NK-92 treated with Interleukin-12 subunit alpha and Interleukin-12 subunit beta, amount 100 ng/mL, for 24 hours (cell line): ENCODE results near the gene PHC3.
"Not testable (repeated sequence)": the region's sequence is repeated elsewhere in the genome, so short reads cannot be mapped to it uniquely, and the experiment has no call there.

Experiments used
- DNase-seq: peaks from one replicate; lab custom pipeline; 2025; lab: John Stamatoyannopoulos, UW

The PHC3 gene, protein sequence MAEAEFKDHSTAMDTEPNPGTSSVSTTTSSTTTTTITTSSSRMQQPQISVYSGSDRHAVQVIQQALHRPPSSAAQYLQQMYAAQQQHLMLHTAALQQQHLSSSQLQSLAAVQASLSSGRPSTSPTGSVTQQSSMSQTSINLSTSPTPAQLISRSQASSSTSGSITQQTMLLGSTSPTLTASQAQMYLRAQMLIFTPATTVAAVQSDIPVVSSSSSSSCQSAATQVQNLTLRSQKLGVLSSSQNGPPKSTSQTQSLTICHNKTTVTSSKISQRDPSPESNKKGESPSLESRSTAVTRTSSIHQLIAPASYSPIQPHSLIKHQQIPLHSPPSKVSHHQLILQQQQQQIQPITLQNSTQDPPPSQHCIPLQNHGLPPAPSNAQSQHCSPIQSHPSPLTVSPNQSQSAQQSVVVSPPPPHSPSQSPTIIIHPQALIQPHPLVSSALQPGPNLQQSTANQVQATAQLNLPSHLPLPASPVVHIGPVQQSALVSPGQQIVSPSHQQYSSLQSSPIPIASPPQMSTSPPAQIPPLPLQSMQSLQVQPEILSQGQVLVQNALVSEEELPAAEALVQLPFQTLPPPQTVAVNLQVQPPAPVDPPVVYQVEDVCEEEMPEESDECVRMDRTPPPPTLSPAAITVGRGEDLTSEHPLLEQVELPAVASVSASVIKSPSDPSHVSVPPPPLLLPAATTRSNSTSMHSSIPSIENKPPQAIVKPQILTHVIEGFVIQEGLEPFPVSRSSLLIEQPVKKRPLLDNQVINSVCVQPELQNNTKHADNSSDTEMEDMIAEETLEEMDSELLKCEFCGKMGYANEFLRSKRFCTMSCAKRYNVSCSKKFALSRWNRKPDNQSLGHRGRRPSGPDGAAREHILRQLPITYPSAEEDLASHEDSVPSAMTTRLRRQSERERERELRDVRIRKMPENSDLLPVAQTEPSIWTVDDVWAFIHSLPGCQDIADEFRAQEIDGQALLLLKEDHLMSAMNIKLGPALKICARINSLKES

DNA sequence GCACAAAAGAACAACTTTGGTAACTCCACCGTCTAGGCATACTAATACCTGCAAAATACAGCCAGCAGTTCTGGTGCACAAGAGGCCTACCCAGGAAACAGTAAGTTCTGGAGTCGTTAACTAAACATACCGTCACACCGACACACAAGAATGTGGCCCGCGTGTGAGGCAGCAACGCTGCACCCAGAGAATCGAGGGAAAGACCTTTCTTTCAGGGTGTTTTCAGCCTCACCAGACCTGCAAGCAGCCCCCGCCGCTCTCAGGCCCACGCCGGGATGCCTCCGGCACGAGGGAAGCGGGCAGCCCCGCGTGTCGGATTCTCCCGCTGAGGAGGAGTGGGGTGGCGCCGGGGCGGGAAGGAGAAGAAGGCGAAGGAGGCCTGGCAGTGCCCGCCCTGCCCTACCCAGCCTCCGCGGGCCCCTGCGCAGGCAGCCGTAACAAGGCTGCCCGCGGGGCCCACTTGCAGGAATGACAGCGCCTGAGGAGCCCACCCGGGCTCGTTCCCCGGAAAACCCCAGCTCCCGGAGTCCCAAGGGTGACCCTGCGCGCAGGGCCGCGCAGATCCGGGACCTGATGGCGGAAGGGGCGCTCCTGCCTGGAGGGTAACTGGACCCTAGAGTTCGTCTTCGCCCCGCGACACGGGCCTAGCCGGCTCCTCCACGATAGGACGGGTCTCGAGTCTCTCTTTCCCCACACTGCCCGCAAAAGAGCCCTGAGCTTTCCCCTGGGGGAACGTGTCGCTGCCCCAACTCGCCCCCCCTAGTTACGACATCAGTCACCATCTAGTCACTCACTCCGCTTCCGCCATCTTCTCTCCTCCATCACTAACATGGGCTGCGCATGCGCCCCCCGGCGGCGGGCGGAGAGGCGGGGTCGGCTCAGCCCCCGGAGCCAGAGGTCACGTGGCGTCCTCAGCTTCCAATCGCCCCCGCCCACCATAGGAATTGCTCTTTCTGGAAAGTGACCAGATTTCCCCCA is at the start of gene PHC3:
Gene PHC3 (minus strand): TSS at position 826 of the 978 bp plus-strand sequence. CDS start 18 bp downstream, at position 808.
- peak; percentile 91 for DNase-seq

GRCh38 chr3:170228093-170228766 is 46.7 kb upstream of the PHC3 start:
- no peak for DNase-seq

- no peak for DNase-seq
Observed at GRCh38 chr3:170226426-170226960, 45.0 kb upstream of the PHC3 start.

- DNase-seq = no peak
Observed at GRCh38 chr3:170225166-170225565, 43.6 kb upstream of the PHC3 start.

GRCh38 chr3:170222647-170223541 is 41.4 kb upstream of the PHC3 start:
- DNase-seq = no peak

DNA sequence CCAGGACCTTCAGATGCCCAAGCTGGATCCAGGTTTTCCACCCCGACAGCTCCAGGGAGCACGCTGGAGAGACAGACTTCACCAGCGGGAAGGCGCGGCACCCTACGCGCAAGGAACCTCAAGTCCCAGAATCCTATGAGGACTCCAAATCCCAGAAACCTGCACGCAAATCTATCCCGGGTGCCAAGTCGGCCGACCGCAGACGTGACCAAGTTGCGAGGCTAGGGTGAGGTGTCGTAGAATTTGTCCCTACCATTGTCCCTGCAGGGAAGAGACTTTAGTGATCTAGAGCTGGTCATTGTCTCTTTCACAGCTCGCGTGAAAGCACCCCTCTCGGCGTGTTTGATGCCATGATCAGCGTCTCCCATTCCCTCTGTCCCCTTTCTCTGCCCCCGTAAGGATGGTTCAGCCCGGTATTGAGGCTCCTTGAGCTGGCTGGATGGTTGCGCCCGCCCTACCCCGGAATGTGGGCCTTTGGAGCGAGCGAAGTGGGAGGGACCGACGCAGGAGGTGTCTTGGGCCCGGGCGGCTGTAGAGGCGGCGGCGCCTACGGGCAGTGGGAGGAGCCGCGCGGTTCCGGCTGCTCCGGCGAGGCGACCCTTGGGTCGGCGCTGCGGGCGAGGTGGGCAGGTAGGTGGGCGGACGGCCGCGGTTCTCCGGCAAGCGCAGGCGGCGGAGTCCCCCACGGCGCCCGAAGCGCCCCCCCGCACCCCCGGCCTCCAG is 40.6 kb upstream of the PHC3 start, which contains the start of gene PRKCI:
Gene PRKCI (plus strand): TSS at position 501 of the 723 bp plus-strand sequence. CDS start 246 bp downstream, outside the sequence.
- peak; percentile 72 for DNase-seq

DNA sequence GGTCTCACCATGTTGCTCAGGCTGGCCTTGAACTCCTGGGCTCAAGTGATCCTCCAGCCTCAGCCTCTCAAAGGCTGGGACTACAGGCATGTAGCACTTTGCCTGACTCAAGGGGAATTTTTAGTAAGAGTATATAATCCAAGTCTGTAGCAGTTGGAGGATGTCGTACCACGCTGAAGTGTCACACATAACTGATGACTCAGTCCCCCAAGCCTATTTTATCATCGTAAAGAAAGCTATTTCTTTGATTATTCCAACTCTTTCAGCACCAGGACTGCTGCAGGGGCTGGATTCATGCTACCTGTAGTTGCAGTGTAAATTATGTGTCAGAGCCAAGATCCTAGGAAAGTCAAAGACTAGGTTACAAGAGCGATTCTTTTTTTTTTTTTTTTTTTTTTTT is 39.3 kb upstream of the PHC3 start:
- DNase-seq = no peak

DNA sequence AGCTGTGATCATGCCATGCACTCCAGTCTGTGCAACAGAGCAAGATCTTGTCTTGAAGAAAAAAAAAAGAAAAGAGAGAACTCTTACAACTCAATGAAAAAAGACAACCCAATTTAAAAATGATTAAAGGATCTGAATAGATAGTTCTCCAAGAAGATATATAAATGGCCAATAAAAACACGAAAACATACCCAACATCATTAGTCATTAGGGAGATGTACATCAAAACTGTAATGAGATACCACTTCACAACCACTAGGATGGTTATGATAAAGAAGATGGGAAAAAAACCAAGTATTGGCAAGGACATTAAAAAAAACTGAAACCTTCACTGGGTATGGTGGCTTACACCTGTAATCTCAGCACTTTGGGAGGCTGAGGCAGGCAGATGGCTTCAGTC is 38.3 kb upstream of the PHC3 start:
- no peak for DNase-seq

DNA sequence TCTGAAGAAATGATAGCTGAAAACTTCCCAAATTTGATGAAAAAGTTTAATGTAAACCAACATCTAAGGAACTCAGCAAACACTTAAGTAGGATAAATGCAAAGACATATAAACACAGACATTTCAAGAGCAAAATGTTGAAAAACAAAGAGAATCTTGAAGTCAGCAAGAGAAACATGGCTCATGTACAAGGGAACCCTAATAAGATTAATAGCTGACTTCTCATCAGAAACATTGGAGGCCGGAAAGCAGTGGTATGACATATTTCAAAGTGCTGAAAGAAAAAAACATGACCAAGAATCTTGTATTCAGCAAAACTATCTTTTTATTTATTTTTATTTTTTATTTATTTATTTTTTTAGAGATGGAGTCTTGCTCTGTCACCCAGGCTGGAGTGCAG is 30.1 kb upstream of the PHC3 start:
- no peak for DNase-seq

- DNase-seq = no peak
Observed at GRCh38 chr3:170207717-170208116, 26.2 kb upstream of the PHC3 start.

DNA sequence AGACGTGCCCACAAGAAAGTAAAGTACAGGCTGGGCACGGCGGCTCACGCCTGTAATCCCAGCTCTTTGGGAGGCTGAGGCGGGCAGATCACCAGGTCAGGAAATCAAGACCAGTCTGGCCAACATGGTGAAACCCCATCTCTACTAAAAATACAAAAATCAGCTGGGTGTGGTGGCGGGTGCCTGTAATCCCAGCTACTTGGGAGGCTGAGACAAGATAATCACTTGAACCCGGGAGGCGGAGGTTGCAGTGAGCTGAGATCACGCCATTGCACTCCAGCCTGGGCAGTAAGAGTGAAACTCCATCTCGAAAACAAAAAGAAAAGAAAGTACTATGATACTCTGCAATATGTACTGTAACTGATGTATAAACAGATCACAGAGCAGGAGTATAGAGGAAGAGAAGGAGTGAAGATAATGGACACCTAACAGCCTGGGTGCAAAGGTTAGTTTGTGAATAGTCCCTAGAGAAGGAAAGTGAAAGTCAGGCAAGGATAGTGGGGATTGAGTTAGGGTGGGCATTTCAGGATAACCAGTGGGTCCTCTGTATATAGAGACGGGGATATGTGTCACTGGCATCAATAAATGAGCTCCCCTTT is 24.7 kb upstream of the PHC3 start:
- not testable (repeated sequence) for DNase-seq

DNA sequence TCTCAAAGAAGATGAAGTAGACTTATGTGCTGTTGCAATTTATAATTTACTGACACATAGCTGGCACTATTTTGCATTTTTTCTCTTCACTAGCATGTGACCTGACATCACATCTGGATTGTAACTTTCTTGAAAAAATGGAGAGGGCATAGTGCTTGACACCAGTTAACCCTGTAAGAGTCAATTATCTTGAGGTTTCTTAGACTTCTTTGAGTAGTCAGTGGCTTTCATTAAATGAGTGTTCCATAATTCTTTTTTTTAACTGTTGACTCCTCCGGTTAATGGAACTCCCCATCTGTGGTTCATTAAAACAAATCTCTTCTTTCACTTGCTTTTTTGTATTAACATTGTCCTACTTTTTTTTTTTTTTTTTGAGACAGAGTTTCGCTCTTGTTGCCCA is 23.8 kb upstream of the PHC3 start:
- no peak for DNase-seq

- no peak for DNase-seq
Observed at GRCh38 chr3:170204509-170204908, 23.0 kb upstream of the PHC3 start.

DNA sequence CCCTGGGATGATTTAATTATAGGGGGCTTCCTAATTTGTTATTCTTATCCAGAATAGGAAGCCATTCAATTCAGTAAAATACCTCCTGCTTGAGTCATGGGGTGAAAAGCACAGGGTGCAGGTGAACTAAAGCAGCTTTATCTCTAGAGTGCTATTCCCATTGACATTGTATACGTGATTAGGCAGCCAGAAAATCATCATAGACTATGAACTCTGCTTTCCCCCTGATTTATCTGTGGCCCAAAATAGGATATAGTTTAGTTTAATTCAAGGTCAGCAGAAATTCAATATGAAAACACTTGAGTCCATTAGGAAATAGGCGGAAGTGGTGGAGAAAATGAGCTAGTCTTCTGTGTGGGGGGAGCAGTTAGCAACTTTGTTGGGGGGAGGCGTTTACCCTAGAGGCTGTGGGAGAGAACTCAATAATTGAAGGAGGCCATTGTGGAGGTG is 22.5 kb upstream of the PHC3 start:
- DNase-seq = no peak

DNA sequence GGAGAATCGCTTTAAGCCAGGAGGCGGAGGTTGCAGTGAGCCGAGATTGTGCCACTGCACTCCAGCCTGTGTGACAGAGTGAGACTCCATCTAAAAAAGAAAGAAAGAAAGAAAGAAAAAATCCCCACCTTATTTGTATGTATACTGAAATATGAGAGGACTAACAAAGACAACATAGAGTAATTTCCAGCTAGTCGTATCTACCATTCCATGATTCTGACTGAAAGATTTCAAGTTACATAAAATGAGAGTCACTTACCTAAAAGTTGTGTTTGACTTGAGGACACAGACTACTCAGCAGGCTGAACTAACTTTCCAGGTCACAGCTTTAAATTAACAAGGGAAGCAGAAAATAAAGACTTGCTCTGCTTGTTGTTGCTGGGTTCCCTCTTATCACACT is 21.9 kb upstream of the PHC3 start:
- no peak for DNase-seq

GRCh38 chr3:170201527-170201926 is 20.0 kb upstream of the PHC3 start:
- no peak for DNase-seq

- no peak for DNase-seq
Observed at GRCh38 chr3:170200987-170201386, 19.5 kb upstream of the PHC3 start.

GRCh38 chr3:170196833-170197232 is 15.3 kb upstream of the PHC3 start:
- no peak for DNase-seq
